Measurements from ENCODE around the gene CORIN.
"Not testable (repeated sequence)": the region's sequence is repeated elsewhere in the genome, so short reads cannot be mapped to it uniquely, and the experiment has no call there.

CORIN gene

GRCh38 chr4:47830265-47831025 is 7.4 kb downstream of the CORIN start:
- no peak for DNase-seq

- DNase-seq, result no peak
Measured at GRCh38 chr4:47829438-47829837, 8.4 kb downstream of the CORIN start.

- DNase-seq, result no peak
Measured at GRCh38 chr4:47827343-47828047, 10.4 kb downstream of the CORIN start.

DNA sequence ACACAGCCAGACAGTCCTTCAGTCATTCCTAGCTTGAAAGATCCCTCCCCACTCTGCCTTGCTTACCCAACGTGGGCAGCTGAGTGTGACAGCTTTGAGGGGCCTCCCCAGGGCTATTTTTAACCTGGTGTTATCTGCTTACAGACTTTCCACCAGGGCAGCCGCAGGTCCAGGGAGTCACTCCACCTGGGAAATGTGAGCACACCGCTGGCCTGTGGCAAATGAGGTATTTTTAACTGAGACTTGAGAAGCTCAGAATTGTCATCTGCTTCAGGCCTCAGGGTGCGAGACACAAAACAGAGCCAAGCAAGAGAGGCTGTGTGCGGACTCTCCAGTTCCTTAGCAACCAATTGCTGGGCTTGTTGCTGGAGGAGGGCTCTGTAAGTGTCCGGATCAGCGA is 13.0 kb downstream of the CORIN start:
- no peak for DNase-seq

DNA sequence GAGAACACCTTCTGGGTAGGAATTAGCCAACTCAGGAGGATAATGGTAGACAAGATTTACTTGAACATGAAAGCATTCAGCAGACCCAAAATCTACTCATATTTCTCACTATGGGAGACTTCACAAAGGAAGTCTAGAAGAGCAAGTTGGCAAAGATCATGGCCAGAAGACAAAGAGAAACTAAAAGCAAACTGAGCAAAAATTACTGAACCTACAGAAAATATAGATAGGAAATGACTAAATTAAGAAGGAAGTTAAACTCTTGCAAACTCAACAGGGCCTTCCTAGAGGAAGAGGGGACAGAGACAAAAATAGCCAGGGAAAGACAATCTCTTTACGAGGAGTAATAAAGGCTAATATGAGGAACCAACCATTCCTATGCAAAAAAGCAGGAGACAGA is 18.7 kb downstream of the CORIN start:
- DNase-seq, result no peak

DNA sequence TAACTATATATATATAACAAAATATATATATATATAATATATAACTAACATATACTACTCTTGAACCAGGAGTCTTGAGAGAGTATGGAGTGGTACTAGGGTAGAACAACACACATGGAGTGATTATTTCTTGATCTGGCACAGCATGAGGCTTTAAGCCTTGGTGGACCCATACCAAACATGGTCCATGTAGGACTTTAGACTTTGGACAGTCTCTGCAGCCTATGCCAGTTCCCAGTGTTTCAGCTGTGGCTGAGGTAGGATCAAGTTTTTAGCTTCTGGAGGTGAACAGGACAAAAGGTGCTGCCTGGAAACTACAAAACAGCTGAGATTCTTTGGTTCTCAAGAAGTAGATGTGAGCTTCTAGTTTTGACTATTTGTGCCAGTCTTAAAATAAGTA is 20.6 kb downstream of the CORIN start:
- DNase-seq, result no peak

DNA sequence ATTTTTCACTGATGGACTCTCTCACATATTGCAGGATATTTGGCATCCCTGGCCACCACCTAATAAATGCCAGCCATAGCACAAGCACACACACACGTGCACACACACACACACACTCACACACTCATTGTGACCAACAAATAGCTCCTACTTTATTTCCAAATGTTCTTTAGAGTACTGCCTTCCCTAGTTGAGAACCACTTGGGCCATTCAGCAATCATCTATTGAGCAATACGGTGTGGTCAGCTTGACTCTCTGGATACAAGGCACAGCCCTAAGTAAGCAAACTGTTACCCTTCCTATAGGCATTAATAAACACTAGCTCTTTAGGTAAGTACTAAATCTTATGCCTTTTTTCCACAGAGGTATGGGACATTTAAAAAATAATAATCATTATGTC is 21.1 kb downstream of the CORIN start:
- DNase-seq, result no peak

DNA sequence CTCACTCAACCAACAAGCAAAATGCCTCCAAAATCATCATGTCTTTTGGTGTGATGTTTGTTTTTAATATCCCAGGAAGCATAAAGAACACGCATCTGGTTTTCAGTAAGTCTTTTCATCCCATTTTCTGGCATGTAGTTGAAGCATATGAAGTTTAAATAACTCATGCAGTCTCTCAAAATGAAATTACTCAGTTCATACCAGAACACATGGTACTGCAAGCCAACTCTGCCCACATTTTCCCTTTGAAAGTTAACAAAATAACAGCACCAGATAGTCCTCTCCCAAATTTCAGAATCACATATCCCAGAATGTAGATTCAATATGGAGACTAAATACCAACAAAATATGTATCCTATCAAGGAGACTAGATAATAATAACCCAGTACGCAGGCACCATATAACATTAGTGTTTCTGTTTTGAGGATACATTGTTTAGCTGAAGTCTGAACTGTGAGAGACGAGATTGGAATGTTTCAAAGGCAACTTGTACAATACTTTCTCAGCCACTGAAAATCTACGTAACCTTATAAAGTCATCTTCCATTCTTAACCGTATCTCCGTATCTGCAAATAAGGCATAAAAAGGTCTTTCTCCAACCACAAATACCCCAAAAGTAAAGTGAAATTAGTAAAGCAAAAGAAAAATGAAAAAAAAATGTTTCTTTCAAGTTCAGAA is 23.1 kb downstream of the CORIN start:
- no peak for DNase-seq

GRCh38 chr4:47809654-47810203 is 28.1 kb downstream of the CORIN start:
- no peak for DNase-seq

GRCh38 chr4:47804598-47804997 is 33.3 kb downstream of the CORIN start:
- no peak for DNase-seq

GRCh38 chr4:47801481-47802002 is 36.3 kb downstream of the CORIN start:
- no peak for DNase-seq

DNA sequence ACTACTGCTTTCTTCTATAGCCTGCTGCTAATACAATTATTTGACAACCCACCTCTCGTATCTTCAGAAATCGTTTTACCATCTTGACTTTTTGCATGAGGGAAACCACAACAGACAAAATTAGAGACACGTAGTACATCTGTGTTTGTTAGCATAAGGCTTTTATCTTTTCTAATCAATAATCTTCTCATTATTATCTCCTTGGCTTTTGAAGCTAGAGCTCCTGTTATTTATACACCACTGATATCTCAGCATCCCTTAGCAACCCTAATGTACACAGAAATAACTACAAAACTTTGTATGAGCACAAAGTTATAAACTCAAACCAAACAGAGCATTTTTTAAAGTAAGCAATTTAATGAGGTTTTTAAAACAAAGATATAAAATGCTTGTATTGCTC is 39.7 kb downstream of the CORIN start:
- DNase-seq, result no peak

DNA sequence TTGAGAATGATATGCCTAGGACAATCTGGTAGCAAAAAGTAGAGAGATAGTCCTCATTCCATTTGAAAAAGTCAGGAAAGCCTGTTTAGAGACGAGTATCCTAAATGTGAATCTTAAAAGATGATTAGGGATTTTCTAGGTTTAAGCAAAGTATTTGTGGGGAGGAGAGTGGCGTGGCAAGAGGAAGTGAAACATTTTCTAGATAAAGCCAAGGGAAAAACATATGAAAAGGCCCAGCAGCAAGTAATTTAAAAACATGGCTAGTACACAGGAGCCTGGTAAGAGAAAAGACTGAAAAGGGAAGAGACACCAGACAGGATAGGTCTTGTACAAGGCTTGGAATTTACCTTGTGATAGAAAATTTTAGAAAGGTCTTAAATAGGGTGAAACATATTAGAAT is 45.9 kb downstream of the CORIN start:
- no peak for DNase-seq

DNA sequence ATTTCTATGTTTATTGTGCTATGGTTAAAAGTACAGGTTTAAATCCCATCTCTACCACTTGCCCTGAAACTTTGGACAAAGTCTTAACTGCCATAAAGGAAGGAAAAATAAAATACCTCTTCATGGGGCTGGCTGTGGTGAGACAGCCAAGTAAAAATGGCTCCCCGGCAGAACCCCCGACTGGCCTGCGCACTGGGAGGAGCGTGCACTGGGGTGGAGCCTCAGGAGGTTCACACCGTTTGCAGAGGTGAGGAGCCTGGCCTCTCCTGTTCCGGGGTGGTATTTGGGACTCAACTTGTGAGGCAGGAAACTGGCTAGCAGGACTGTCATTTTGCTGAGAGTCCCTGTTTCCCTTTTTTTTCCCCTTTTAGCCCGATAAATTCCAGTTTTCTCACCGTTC is 47.8 kb downstream of the CORIN start:
- no peak for DNase-seq

- no peak for DNase-seq
Measured at GRCh38 chr4:47788126-47788525, 49.7 kb downstream of the CORIN start.

- no peak for DNase-seq
Measured at GRCh38 chr4:47786958-47787370, 50.9 kb downstream of the CORIN start.

DNA sequence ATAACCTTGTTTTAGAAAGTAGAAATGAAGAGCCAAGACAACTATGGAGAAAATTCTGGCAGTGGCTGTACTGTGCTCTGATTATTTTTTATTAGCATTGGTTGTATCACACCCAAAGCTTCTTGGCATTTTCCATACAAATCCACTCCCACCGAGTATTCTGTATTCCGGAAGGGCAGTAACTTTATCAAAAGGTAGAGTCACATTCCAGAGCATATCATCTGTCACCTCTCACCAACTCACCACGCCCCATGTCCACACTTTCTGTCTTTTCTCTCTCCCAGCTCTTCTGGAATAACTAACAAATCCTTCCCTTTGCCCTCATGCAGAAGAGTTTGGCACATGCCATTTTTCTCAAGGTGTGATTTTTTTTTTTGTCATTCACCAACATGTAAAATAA is 52.7 kb downstream of the CORIN start:
- no peak for DNase-seq

- no peak for DNase-seq
Measured at GRCh38 chr4:47784222-47784621, 53.6 kb downstream of the CORIN start.

- DNase-seq, result no peak
Measured at GRCh38 chr4:47776353-47776752, 61.5 kb downstream of the CORIN start.

DNA sequence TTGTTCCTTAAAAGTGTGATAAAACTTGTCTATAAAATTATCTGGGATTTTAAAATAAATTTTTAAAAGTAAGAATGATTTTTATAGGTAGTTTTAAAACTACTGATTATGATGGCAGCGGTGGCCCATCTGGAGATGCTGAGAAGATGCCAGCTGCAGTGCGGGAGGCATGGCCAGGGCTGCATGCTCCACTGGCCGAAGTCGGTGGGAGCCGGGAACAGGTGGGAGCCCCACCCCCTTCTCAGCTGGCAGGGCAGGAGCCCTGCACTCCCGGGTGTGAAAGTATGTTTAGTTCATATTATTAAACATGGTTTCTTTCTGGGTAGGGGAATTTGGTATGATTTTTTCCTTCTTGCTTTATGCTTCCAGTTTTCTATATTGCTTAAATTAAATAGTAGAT is 63.8 kb downstream of the CORIN start:
- DNase-seq, result no peak

DNA sequence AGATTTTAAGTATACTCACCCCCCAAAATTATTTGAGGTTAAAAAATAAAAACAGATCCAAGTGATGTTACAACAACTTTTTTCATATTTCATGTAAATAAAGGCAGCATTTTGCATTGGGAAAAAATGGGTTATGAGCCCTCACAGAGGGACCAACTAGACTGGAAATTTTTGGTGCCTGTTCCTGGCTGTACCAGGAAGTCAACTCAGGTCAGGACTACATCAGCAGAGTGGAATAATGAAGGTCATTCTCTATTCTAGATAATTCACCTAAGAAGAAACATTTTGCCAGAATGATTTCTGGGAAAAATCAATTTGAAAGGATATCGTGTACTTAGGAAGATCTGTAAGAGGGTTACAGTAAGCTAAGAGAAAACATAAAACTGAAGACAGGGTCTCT is 66.8 kb downstream of the CORIN start:
- DNase-seq, result no peak

GRCh38 chr4:47767956-47768355 is 69.9 kb downstream of the CORIN start:
- not testable (repeated sequence) for DNase-seq

GRCh38 chr4:47763279-47763678 is 74.6 kb downstream of the CORIN start:
- no peak for DNase-seq
